Measurements from ENCODE around the gene SUFU.
A peak's percentile ranks its signal among the peaks of the same experiment; 100 is the strongest.

DNA sequence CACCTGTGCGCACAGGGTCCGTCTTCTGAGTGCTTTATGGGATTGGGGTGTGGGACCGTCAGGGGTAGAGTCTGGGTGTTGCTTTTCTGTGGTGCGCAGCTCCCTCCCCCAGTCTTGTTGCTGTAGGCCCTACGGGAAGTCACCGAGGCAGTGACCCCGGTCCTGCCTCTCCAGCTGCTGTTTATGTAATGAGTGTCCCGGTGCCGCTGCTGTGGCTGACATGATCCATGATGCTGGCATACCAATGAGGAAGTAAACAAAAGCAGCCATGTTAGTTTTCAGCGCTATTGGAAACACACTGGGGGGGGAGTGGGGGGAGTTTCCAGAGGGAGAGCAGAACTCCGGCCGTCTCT, 141.6 kb downstream of the SUFU start:
- TF ChIP-seq, protein P1, sequence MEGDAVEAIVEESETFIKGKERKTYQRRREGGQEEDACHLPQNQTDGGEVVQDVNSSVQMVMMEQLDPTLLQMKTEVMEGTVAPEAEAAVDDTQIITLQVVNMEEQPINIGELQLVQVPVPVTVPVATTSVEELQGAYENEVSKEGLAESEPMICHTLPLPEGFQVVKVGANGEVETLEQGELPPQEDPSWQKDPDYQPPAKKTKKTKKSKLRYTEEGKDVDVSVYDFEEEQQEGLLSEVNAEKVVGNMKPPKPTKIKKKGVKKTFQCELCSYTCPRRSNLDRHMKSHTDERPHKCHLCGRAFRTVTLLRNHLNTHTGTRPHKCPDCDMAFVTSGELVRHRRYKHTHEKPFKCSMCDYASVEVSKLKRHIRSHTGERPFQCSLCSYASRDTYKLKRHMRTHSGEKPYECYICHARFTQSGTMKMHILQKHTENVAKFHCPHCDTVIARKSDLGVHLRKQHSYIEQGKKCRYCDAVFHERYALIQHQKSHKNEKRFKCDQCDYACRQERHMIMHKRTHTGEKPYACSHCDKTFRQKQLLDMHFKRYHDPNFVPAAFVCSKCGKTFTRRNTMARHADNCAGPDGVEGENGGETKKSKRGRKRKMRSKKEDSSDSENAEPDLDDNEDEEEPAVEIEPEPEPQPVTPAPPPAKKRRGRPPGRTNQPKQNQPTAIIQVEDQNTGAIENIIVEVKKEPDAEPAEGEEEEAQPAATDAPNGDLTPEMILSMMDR (IDR thresholded peaks at IDR 0.05), result no peak
- peak in 1 of 4 donors; percentile 20 for TF ChIP-seq POLR2A (IDR thresholded peaks at IDR 0.05)

Measured in esophagus squamous epithelium (tissue), 4 donors.